ENCODE results near the gene RNF167. TPM values are rescaled to one million over a fixed set of nuclear protein-coding genes. Genes with fewer than 3 reads are reported as not detected.

Gene RNF167
- total and polyA plus RNA-seq, 2 of the 13 experiments (the other 11 are each of a cell fraction or from before 2014, with no cell fraction given) = 44.1 to 45.4 TPM

DNA sequence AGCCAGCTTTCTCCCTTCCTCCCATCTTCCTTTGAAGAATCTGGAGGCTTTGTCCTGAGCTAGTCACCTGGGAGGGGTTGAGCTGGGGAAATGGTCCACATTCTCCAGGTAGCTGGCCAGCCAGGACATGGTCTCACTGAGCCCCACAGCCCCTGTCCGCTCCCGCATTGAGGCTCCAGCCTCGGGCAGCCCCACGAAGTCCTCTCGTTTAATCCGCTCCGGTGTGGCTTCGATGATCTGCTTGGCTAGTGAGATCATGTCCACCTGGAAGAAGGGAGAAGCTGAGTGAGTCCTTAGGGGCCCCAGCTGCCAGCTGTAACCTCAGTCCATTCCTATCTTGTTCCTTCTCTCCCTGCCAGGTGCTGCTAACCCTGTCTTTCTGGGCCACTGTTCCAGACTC lies 30.2 kb downstream of the RNF167 start (continued):
- TF ChIP-seq, protein P1, sequence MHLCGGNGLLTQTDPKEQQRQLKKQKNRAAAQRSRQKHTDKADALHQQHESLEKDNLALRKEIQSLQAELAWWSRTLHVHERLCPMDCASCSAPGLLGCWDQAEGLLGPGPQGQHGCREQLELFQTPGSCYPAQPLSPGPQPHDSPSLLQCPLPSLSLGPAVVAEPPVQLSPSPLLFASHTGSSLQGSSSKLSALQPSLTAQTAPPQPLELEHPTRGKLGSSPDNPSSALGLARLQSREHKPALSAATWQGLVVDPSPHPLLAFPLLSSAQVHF (CRISPR knock-in tag; IDR thresholded peaks at IDR 0.05) = no peak
- TF ChIP-seq HNF4A (CRISPR knock-in tag; IDR thresholded peaks at IDR 0.05) (no peak), ZNF766 (CRISPR knock-in tag; IDR thresholded peaks at IDR 0.05; ENCODE audit: borderline replicate concordance) (no peak), ESRRA (CRISPR knock-in tag; IDR thresholded peaks at IDR 0.05; ENCODE audit: low read depth) (0 out of 2 replicates have a peak, but pooled peaks have one; percentile 4), RXRA (CRISPR knock-in tag; IDR thresholded peaks at IDR 0.05) (no peak), SOX13 (IDR thresholded peaks at IDR 0.05) (no peak), SOX13 (CRISPR knock-in tag; conservative IDR thresholded peaks at IDR 0.05 in 1 of 2, IDR thresholded peaks at IDR 0.05 in 1 of 2) (no peak), SMC3 (IDR thresholded peaks at IDR 0.05; ENCODE audit: low read length) (no peak), MAF1 (CRISPR knock-in tag; IDR thresholded peaks at IDR 0.05; ENCODE audit: borderline replicate concordance) (no peak), ZNF790 (CRISPR knock-in tag; IDR thresholded peaks at IDR 0.05; ENCODE audit: borderline replicate concordance) (no peak), JUN (CRISPR knock-in tag; IDR thresholded peaks at IDR 0.05) (no peak), POLR2A (IDR thresholded peaks at IDR 0.05; ENCODE audit: insufficient read depth in 1 of 2, low read depth in 2 of 2, low read length in 2 of 2) (0 out of 4 replicates have a peak, but pooled peaks of 1 of the 2 experiments have one; percentile 35), NPAS2 (CRISPR knock-in tag; IDR thresholded peaks at IDR 0.05; ENCODE audit: borderline replicate concordance) (no peak), PHF21A (CRISPR knock-in tag; IDR thresholded peaks at IDR 0.05) (no peak)
- TF ChIP-seq, protein P2, sequence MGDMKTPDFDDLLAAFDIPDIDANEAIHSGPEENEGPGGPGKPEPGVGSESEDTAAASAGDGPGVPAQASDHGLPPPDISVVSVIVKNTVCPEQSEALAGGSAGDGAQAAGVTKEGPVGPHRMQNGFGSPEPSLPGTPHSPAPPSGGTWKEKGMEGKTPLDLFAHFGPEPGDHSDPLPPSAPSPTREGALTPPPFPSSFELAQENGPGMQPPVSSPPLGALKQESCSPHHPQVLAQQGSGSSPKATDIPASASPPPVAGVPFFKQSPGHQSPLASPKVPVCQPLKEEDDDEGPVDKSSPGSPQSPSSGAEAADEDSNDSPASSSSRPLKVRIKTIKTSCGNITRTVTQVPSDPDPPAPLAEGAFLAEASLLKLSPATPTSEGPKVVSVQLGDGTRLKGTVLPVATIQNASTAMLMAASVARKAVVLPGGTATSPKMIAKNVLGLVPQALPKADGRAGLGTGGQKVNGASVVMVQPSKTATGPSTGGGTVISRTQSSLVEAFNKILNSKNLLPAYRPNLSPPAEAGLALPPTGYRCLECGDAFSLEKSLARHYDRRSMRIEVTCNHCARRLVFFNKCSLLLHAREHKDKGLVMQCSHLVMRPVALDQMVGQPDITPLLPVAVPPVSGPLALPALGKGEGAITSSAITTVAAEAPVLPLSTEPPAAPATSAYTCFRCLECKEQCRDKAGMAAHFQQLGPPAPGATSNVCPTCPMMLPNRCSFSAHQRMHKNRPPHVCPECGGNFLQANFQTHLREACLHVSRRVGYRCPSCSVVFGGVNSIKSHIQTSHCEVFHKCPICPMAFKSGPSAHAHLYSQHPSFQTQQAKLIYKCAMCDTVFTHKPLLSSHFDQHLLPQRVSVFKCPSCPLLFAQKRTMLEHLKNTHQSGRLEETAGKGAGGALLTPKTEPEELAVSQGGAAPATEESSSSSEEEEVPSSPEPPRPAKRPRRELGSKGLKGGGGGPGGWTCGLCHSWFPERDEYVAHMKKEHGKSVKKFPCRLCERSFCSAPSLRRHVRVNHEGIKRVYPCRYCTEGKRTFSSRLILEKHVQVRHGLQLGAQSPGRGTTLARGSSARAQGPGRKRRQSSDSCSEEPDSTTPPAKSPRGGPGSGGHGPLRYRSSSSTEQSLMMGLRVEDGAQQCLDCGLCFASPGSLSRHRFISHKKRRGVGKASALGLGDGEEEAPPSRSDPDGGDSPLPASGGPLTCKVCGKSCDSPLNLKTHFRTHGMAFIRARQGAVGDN (CRISPR knock-in tag; IDR thresholded peaks at IDR 0.05) = peak; percentile 28; the same call in 1 of the 2 replicates
- TF ChIP-seq, protein P3, sequence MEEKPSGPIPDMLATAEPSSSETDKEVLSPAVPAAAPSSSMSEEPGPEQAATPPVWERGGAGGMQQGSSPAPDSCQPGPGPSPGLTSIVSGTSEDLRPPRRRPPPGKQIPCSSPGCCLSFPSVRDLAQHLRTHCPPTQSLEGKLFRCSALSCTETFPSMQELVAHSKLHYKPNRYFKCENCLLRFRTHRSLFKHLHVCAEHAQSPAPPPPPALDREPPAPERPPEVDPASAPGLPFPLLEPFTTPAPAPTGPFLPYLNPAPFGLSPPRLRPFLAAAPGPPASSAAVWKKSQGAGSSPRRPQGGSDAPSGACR (CRISPR knock-in tag; IDR thresholded peaks at IDR 0.05) = no peak
- TF ChIP-seq, protein P4, sequence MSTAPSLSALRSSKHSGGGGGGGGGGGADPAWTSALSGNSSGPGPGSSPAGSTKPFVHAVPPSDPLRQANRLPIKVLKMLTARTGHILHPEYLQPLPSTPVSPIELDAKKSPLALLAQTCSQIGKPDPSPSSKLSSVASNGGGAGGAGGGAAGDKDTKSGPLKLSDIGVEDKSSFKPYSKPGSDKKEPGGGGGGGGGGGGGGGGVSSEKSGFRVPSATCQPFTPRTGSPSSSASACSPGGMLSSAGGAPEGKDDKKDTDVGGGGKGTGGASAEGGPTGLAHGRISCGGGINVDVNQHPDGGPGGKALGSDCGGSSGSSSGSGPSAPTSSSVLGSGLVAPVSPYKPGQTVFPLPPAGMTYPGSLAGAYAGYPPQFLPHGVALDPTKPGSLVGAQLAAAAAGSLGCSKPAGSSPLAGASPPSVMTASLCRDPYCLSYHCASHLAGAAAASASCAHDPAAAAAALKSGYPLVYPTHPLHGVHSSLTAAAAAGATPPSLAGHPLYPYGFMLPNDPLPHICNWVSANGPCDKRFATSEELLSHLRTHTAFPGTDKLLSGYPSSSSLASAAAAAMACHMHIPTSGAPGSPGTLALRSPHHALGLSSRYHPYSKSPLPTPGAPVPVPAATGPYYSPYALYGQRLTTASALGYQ (CRISPR knock-in tag; IDR thresholded peaks at IDR 0.05) = no peak

All from HepG2 (cell line).